ENCODE results near the gene SETX.

SETX gene

GRCh38 chr9:132372177-132373095 is 17.6 kb upstream of the SETX start:
- no peaks in the 10 kb centered on the region for H3K4me1 ChIP-seq (ENCODE audit: insufficient read depth, low read length)

DNA sequence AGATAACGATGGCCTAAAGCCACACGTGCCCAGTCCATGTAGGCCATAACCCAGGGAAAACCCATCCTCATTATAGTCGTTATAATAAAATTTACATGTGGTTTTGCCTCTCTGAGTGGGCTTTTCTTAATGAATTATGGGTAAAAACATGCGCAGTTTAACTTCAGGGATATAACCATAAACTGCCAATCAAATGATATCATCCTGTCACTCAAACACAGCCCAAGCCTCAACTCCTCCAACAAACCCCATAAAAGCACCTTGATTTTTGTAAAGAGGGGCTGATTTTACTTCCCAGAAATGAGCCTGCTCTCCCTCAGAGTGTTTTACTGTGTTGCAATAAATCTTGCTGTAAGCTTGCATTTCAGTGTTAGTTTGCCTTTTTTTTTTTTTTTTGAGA is 15.8 kb upstream of the SETX start:
- H3K36me3 ChIP-seq (ENCODE audit: insufficient read depth, low read length) = peaks cover 7% of the 10 kb centered on the region
- H3K4me1 ChIP-seq (ENCODE audit: insufficient read depth, low read length) = no peaks in the 10 kb centered on the region
- H3K9me3 ChIP-seq (ENCODE audit: low read length) = no peaks in the 10 kb centered on the region
- no peaks in the 10 kb centered on the region for H3K27me3 ChIP-seq (ENCODE audit: insufficient read depth, low read length)
- no peak overlapping the region for H3K4me3 ChIP-seq (ENCODE audit: low read length)
- no peak overlapping the region for H2AFZ ChIP-seq (ENCODE audit: low read depth, low read length)

More at GRCh38 chr9:132372177-132373095, 17.6 kb upstream of the SETX start:
- Histone ChIP-seq H3K36me3 (ENCODE audit: insufficient read depth, low read length) (peaks cover 25% of the 10 kb centered on the region), H2AFZ (ENCODE audit: low read depth, low read length) (no peak overlapping the region), H3K27me3 (ENCODE audit: insufficient read depth, low read length) (no peaks in the 10 kb centered on the region), H3K4me3 (ENCODE audit: low read length) (no peak overlapping the region), H3K9me3 (ENCODE audit: low read length) (no peaks in the 10 kb centered on the region)

- Histone ChIP-seq H3K27me3 (ENCODE audit: insufficient read depth, low read length) (no peaks in the 10 kb centered on the region), H3K4me1 (ENCODE audit: insufficient read depth, low read length) (no peaks in the 10 kb centered on the region), H3K36me3 (ENCODE audit: insufficient read depth, low read length) (no peaks in the 10 kb centered on the region), H3K4me3 (ENCODE audit: low read length) (no peak overlapping the region), H2AFZ (ENCODE audit: low read depth, low read length) (no peak overlapping the region), H3K9me3 (ENCODE audit: low read length) (no peaks in the 10 kb centered on the region)
Measured at GRCh38 chr9:132369421-132369820, 14.6 kb upstream of the SETX start.

DNA sequence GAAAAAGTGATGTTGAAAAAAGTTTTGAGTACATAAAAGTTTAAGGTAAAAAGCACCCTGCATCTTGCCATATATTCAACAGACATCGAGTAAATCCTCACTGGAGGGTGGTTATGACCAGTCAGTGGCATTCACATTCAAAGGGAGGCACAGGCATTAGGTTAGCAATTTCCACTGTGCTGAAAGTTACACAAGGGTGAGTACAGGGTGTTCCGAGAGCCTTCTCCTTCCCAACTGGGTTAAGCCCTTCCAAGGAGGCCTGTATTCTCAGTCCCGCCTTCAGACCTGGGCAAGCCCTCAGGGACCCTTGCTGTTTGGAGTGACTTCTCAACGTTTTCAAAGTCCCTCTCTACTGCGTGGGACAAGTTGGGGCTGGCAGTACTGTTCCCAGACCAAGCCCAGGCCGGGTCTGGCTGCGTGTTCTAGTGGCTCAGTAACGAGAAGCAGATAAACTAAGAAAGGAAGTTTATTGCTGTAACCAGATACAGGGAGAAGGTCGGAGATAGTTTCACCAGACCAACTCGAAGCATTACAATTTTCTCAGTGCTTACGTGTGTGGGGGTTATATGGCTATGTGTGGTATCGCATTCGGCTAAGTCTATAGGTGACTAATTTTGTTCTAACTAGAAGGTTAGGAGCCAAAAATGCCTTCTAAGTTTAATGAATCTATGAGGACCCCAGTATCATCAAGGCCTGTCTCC is 13.0 kb upstream of the SETX start:
- H3K27me3 ChIP-seq (ENCODE audit: insufficient read depth, low read length) = no peaks in the 10 kb centered on the region
- no peaks in the 10 kb centered on the region for H3K36me3 ChIP-seq (ENCODE audit: insufficient read depth, low read length)
- H2AFZ ChIP-seq (ENCODE audit: low read depth, low read length) = no peak overlapping the region
- no peaks in the 10 kb centered on the region for H3K9me3 ChIP-seq (ENCODE audit: low read length)
- no peaks in the 10 kb centered on the region for H3K4me1 ChIP-seq (ENCODE audit: insufficient read depth, low read length)
- no peak overlapping the region for H3K4me3 ChIP-seq (ENCODE audit: low read length)

- Histone ChIP-seq H3K36me3 (ENCODE audit: insufficient read depth, low read length) (no peaks in the 10 kb centered on the region), H3K27me3 (ENCODE audit: insufficient read depth, low read length) (no peaks in the 10 kb centered on the region), H2AFZ (ENCODE audit: low read depth, low read length) (no peak overlapping the region), H3K9me3 (ENCODE audit: low read length) (no peaks in the 10 kb centered on the region), H3K4me1 (ENCODE audit: insufficient read depth, low read length) (no peaks in the 10 kb centered on the region), H3K4me3 (ENCODE audit: low read length) (no peak overlapping the region)
Measured at GRCh38 chr9:132366481-132366880, 11.7 kb upstream of the SETX start.

DNA sequence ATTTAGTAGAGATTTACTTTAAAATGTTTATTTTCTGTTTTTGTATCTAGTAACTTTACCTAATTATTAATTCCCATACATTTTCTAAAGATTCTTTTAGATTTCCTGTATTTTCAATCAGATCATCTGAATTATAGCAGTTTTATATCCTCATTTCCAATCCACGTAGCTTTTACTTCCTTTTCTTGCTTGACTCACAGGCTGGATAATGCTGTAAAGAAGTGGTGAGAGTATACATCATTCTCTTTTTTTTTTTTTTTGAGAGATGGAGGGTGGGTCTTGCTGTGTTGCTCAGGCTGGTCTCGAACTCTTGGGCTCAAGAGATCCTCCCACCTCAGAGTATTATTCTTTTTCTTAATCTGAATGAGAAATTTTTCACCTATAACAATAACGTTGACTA is 11.2 kb upstream of the SETX start:
- Histone ChIP-seq H3K36me3 (ENCODE audit: insufficient read depth, low read length) (no peaks in the 10 kb centered on the region), H3K27me3 (ENCODE audit: insufficient read depth, low read length) (no peaks in the 10 kb centered on the region), H2AFZ (ENCODE audit: low read depth, low read length) (no peak overlapping the region), H3K4me1 (ENCODE audit: insufficient read depth, low read length) (no peaks in the 10 kb centered on the region), H3K4me3 (ENCODE audit: low read length) (no peak overlapping the region), H3K9me3 (ENCODE audit: low read length) (no peaks in the 10 kb centered on the region)

- Histone ChIP-seq H3K36me3 (ENCODE audit: insufficient read depth, low read length) (no peaks in the 10 kb centered on the region), H3K9me3 (ENCODE audit: low read length) (no peaks in the 10 kb centered on the region), H2AFZ (ENCODE audit: low read depth, low read length) (no peak overlapping the region), H3K4me3 (ENCODE audit: low read length) (no peak overlapping the region), H3K27me3 (ENCODE audit: insufficient read depth, low read length) (no peaks in the 10 kb centered on the region), H3K4me1 (ENCODE audit: insufficient read depth, low read length) (no peaks in the 10 kb centered on the region)
Measured at GRCh38 chr9:132364068-132364467, 9.3 kb upstream of the SETX start.

- H3K36me3 ChIP-seq (ENCODE audit: insufficient read depth, low read length) = peaks cover 8% of the 10 kb centered on the region
- no peak overlapping the region for H2AFZ ChIP-seq (ENCODE audit: low read depth, low read length)
- H3K27me3 ChIP-seq (ENCODE audit: insufficient read depth, low read length) = no peaks in the 10 kb centered on the region
- peaks cover 14% of the 10 kb centered on the region for H3K4me1 ChIP-seq (ENCODE audit: insufficient read depth, low read length)
- H3K4me3 ChIP-seq (ENCODE audit: low read length) = no peak overlapping the region
- H3K9me3 ChIP-seq (ENCODE audit: low read length) = no peaks in the 10 kb centered on the region
Measured at GRCh38 chr9:132357764-132358163, 3.0 kb upstream of the SETX start.

GRCh38 chr9:132356324-132356924 is 1.6 kb upstream of the SETX start:
- Histone ChIP-seq H3K4me1 (ENCODE audit: insufficient read depth, low read length) (peaks cover 14% of the 10 kb centered on the region), H3K36me3 (ENCODE audit: insufficient read depth, low read length) (peaks cover 21% of the 10 kb centered on the region), H3K27me3 (ENCODE audit: insufficient read depth, low read length) (no peaks in the 10 kb centered on the region), H2AFZ (ENCODE audit: low read depth, low read length) (no peak overlapping the region), H3K4me3 (ENCODE audit: low read length) (no peak overlapping the region), H3K9me3 (ENCODE audit: low read length) (no peaks in the 10 kb centered on the region)

- H2AFZ ChIP-seq (ENCODE audit: low read depth, low read length) = no peak overlapping the region
- no peaks in the 10 kb centered on the region for H3K9me3 ChIP-seq (ENCODE audit: low read length)
- no peaks in the 10 kb centered on the region for H3K27me3 ChIP-seq (ENCODE audit: insufficient read depth, low read length)
- no peak overlapping the region for H3K4me3 ChIP-seq (ENCODE audit: low read length)
- peaks cover 57% of the 10 kb centered on the region for H3K36me3 ChIP-seq (ENCODE audit: insufficient read depth, low read length)
- peaks cover 14% of the 10 kb centered on the region for H3K4me1 ChIP-seq (ENCODE audit: insufficient read depth, low read length)
Measured at GRCh38 chr9:132351404-132352045, 3.3 kb downstream of the SETX start.

DNA sequence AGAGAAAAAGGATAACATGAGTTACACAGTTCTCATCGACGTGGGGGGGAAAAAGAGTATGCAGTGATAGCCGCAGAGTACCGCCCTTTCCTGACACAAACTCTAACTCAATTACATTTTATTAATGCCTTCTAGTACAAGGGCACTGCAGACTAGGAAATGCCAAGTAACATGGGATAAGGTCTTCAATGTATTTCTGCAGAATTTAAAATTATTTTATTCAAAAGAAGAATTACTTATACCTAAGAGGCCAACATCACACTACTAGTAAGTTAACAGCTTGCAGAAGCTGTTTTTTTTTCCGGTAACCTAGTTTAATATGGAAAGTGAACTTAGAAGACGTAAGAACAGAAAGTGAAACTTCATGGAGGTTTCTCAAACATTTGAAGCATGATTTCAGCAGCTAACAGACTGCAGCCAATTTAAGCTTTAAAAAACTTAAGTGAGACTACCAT is 3.9 kb downstream of the SETX start:
- H3K4me3 ChIP-seq (ENCODE audit: low read length) = no peak overlapping the region
- no peak overlapping the region for H2AFZ ChIP-seq (ENCODE audit: low read depth, low read length)
- H3K9me3 ChIP-seq (ENCODE audit: low read length) = no peaks in the 10 kb centered on the region
- H3K36me3 ChIP-seq (ENCODE audit: insufficient read depth, low read length) = peaks cover 63% of the 10 kb centered on the region
- H3K4me1 ChIP-seq (ENCODE audit: insufficient read depth, low read length) = peaks cover 14% of the 10 kb centered on the region
- H3K27me3 ChIP-seq (ENCODE audit: insufficient read depth, low read length) = no peaks in the 10 kb centered on the region

- H2AFZ ChIP-seq (ENCODE audit: low read depth, low read length) = no peak overlapping the region
- peaks cover 82% of the 10 kb centered on the region for H3K36me3 ChIP-seq (ENCODE audit: insufficient read depth, low read length)
- H3K4me3 ChIP-seq (ENCODE audit: low read length) = no peak overlapping the region
- no peaks in the 10 kb centered on the region for H3K9me3 ChIP-seq (ENCODE audit: low read length)
- no peaks in the 10 kb centered on the region for H3K27me3 ChIP-seq (ENCODE audit: insufficient read depth, low read length)
- H3K4me1 ChIP-seq (ENCODE audit: insufficient read depth, low read length) = peaks cover 9% of the 10 kb centered on the region
Measured at GRCh38 chr9:132348676-132349075, 6.1 kb downstream of the SETX start.

DNA sequence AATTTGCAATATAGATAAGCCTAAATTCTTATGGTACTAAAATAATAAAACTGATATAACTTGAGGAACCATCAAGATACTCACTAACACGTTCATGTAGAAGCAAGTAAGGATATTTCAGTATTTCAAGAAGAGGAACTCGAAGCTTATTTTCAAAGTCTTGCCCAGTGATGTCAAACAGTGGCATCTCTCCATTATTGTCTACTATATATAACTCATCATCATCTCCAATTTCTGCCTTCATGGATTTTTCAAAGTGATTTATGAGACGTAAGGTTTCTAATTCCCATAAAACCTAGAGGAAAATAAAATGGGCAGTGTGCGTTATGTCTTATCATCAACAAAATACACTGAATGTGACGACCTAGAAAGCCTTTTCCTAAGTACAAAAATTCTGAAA is 8.6 kb downstream of the SETX start:
- no peaks in the 10 kb centered on the region for H3K9me3 ChIP-seq (ENCODE audit: low read length)
- no peaks in the 10 kb centered on the region for H3K4me1 ChIP-seq (ENCODE audit: insufficient read depth, low read length)
- H3K36me3 ChIP-seq (ENCODE audit: insufficient read depth, low read length) = peaks cover 81% of the 10 kb centered on the region

More for the DNA sequence above, 8.6 kb downstream of the SETX start:
- Histone ChIP-seq H3K27me3 (ENCODE audit: insufficient read depth, low read length) (no peaks in the 10 kb centered on the region), H2AFZ (ENCODE audit: low read depth, low read length) (no peak overlapping the region), H3K4me3 (ENCODE audit: low read length) (no peak overlapping the region)

Data from neuron (in vitro differentiated cells).